T-cell (primary cell): ENCODE data around the gene RNF5. TPM values are rescaled to one million over a fixed set of nuclear protein-coding genes. Genes with fewer than 3 reads are reported as not detected.

Experiments
- ATAC-seq, 4 experiments: fragments of 200-7000 bp in 3 of 4; fragments of 150-1000 bp in 1 of 4; cut with Tn5 transposase; replicated peaks in 1 of 4; 1 replicate in 3 of 4; 2 replicates in 1 of 4; pipeline ENCODE4 v1.10.0; 2021; ENCODE audit warnings: moderate library complexity in 3 of 4, mild to moderate bottlenecking in 2 of 4, moderate number of reproducible peaks in 1 of 4
- CTCF ChIA-PET, 2 donors: fragments of 300-600 bp; sonication (Branson Sonifier 250); formaldehyde crosslinking; loops; one replicate each; lab custom pipeline; 2022; ENCODE audit warnings: antibody characterized with exemption in 2 of 2; lab: Charles Lee
- POLR2A ChIA-PET, 2 donors: fragments of 300-600 bp; sonication (Branson Sonifier 250); formaldehyde crosslinking; loops; one replicate each; lab custom pipeline; 2022; ENCODE audit warnings: antibody characterized with exemption in 2 of 2; lab: Charles Lee
- DNase-seq, 35 experiments: peaks; one replicate each; pipeline versions ENCODE4 v3.0.0 to v3.0.0-alpha.2; 2013 to 2023
- H3K27ac ChIP-seq: one replicate; pipeline ENCODE4 v1.5.1; 2013; ENCODE audit warnings: low read length
- H3K27me3 ChIP-seq, 2 experiments: replicated peaks in 1 of 2; 1 replicate in 1 of 2; 2 replicates in 1 of 2; pipeline versions ENCODE4 v1.6.1 to v1.7.0; 2013; ENCODE audit warnings: low read length in 1 of 2, mixed read lengths in 1 of 2; ENCODE audit not compliant: control insufficient read depth in 2 of 2, insufficient read depth in 2 of 2; ENCODE audit errors: extremely low read depth in 1 of 2
- H3K36me3 ChIP-seq, 2 donors: 1 replicate in 1 of 2; 2 replicates in 1 of 2; pipeline versions ENCODE4 v1.6.1 to v1.7.0; 2013; ENCODE audit warnings: low read length in 1 of 2; ENCODE audit not compliant: control insufficient read depth in 2 of 2, insufficient read depth in 1 of 2; ENCODE audit errors: extremely low read depth in 1 of 2
- H3K4me1 ChIP-seq, 2 experiments: 1 replicate in 1 of 2; 2 replicates in 1 of 2; pipeline versions ENCODE4 v1.6.1 to v1.7.0; 2013; ENCODE audit warnings: low read length in 2 of 2, mixed read lengths in 1 of 2; ENCODE audit not compliant: insufficient read depth in 2 of 2, control insufficient read depth in 1 of 2; ENCODE audit errors: extremely low read depth in 1 of 2
- H3K4me3 ChIP-seq, 2 donors: 1 replicate in 1 of 2; 2 replicates in 1 of 2; pipeline versions ENCODE4 v1.5.1 to v1.7.0; 2013; ENCODE audit warnings: mild to moderate bottlenecking in 2 of 2, low read length in 1 of 2, moderate library complexity in 1 of 2; ENCODE audit not compliant: control insufficient read depth in 1 of 2; ENCODE audit errors: extremely low read depth in 1 of 2
- H3K9me3 ChIP-seq: 2 replicates; pipeline ENCODE4 v1.7.0; 2013
- H3K27ac Mint-ChIP-seq, 2 donors: one replicate each; pipeline ENCODE4 v1.8.0; 2020 to 2021; ENCODE audit warnings: mild to moderate bottlenecking in 2 of 2, mixed read lengths in 2 of 2
- H3K27me3 Mint-ChIP-seq, 2 donors: one replicate each; pipeline ENCODE4 v1.8.0; 2021 to 2022; ENCODE audit warnings: mixed read lengths in 2 of 2
- H3K36me3 Mint-ChIP-seq: one replicate; pipeline ENCODE4 v1.8.0; 2021; ENCODE audit warnings: mixed read lengths
- H3K4me1 Mint-ChIP-seq, 3 donors: one replicate each; pipeline ENCODE4 v1.8.0; 2020 to 2022; ENCODE audit warnings: mixed read lengths in 3 of 3, mild to moderate bottlenecking in 1 of 3
- H3K4me3 Mint-ChIP-seq, 3 donors: one replicate each; pipeline ENCODE4 v1.8.0; 2020 to 2022; ENCODE audit warnings: mild to moderate bottlenecking in 3 of 3, mixed read lengths in 3 of 3, moderate library complexity in 3 of 3
- H3K9me3 Mint-ChIP-seq, 3 donors: one replicate each; pipeline ENCODE4 v1.8.0; 2020 to 2022; ENCODE audit warnings: mixed read lengths in 3 of 3
- WGBS: methylation state at CpG from one replicate; pipeline ENCODE4 v1.1.5; 2013; ENCODE audit warnings: missing lambda C conversion rate; ENCODE audit not compliant: insufficient coverage; 5-methylcytosine and 5-hydroxymethylcytosine counted together
- total RNA-seq, 35 experiments: library from RNA in 6 of 35; stranded (reverse) in 6 of 35; fragments of 120-200 nt in 1 of 35; gene quantifications; one replicate each; pipeline versions ENCODE4 v1.2.1 to v1.2.4 and lab custom pipeline; 2013 to 2026

Gene RNF5
- total RNA-seq, 5 donors from 2014 or later (not counting 1 experiment from before 2014, with no cell fraction given) = 23.6 to 49.3 (median 44.6) TPM

DNA sequence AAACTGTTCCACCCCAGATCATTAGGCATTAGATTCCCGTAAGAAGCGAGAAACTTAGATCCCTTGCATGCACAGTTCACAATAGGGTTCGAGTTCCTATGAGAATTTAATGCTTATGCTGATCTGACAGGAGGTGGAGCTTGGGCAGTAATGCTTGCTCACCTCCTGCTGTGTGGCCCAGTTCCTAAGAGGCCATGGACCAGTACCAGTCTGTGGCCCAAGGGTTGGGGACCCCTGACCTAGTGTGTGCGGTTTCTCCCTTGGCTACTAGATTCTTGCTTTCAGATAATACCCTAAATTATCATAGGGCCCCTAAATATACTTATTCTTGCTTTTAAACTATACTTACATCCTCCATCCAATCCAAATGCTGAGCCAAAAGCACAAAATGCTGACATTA lies 16.2 kb downstream of the RNF5 start:
- Mint-ChIP-seq H3K4me1 (peaks cover 27 to 39% (median 38%) of the 10 kb centered on the region in 3 donors), H3K36me3 (peaks cover 14% of the 10 kb centered on the region), H3K27ac (peak overlapping the region; percentile 99), H3K27me3 (no peaks in the 10 kb centered on the region), H3K4me3 (peak overlapping the region; percentile 96 to 97 (median 97)), H3K9me3 (no peaks in the 10 kb centered on the region)
- Histone ChIP-seq H3K27ac (peak overlapping the region; percentile 93), H3K9me3 (no peaks in the 10 kb centered on the region), H3K27me3 (peaks cover 0 to 3% of the 10 kb centered on the region in 2 experiments), H3K4me1 (peaks cover 24 to 54% of the 10 kb centered on the region in 2 experiments), H3K36me3 (peaks cover 0 to 8% of the 10 kb centered on the region in 2 donors), H3K4me3 (peak overlapping the region in 1 of 2 donors; percentile 91)
- DNase-seq = no peak
- WGBS = 100% methylated on average over 4 of the region's 4 CpGs
- POLR2A ChIA-PET = interaction anchor here in 1 of 2 donors (1.5 kb wide), 1 partner anchor 223 kb away, joined by 5 read pairs; the partner anchor contains the start of gene DXO
- ATAC-seq = no peak
- CTCF ChIA-PET = no interaction called here

DNA sequence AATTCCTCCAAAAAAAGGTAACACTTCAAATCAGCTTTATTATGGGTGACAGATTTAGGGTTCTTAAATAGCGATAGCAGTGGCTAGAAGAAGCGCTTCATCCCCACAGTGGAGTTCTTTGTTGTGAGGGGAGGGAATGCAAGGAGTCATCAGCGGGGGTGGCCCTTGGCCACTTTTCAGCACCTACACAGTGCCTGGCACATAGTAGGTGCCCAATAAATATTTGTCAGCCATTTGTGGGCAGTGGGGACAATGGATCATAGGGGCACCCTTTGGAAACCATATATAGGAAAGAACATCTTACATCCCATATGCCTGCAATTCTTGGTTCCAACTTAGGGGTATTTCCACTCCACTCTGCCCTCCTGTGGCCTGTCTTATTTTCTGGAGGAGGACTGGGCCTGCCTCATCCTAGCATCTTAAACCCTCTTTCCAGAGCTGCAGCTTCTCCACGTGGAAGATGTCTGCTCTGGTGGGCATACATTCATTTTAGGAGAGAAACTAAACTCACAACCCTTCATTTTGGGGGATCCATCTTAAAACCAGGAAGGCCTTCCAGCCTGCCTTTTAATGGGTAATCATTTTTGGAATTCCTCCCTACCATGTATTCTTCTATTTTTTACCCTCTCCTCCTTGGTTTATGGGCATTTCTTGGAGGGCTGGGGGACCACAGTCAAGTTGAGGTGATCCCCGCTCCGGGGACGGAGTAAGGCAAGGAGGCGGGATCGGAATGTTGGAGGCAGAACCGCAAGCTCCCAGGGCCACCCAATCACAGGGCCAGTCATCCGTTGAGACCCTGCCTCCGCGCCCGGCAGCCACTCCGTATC lies 16.8 kb downstream of the RNF5 start:
- H3K27me3 ChIP-seq = peaks cover 0 to 3% of the 10 kb centered on the region in 2 experiments
- H3K9me3 ChIP-seq = no peaks in the 10 kb centered on the region
- ChIA-PET CTCF (interaction anchor here in 1 of 2 donors (1.0 to 1.3 kb wide), 4 partner anchors 18 to 76 kb away, joined by 4 to 6 read pairs (median 4); partner anchors contain the start of gene ATF6B), POLR2A (interaction anchor here in 1 of 2 donors (0.7 to 1.5 kb wide), 3 partner anchors 223 to 1083 kb away, joined by 3 to 10 read pairs (median 5); partner anchors contain the start of genes DXO and TAP1)
- H3K4me3 Mint-ChIP-seq = peak overlapping the region; percentile 95 to 97 (median 95)
- peak in 7 of 35 experiments; percentile 15 to 66 (median 29) for DNase-seq
- peaks cover 24 to 51% of the 10 kb centered on the region in 2 experiments for H3K4me1 ChIP-seq
- H3K27me3 Mint-ChIP-seq = no peaks in the 10 kb centered on the region
- H3K36me3 ChIP-seq = peaks cover 0 to 8% of the 10 kb centered on the region in 2 donors
- H3K4me1 Mint-ChIP-seq = peaks cover 27 to 39% (median 37%) of the 10 kb centered on the region in 3 donors
- H3K27ac ChIP-seq = peak overlapping the region; percentile 93
- no peak for ATAC-seq
- H3K27ac Mint-ChIP-seq = peak overlapping the region; percentile 99
- H3K36me3 Mint-ChIP-seq = peaks cover 14% of the 10 kb centered on the region
- no peaks in the 10 kb centered on the region for H3K9me3 Mint-ChIP-seq
- WGBS = 0% methylated on average over 7 of the region's 15 CpGs
- peak overlapping the region; percentile 87 to 91 for H3K4me3 ChIP-seq

DNA sequence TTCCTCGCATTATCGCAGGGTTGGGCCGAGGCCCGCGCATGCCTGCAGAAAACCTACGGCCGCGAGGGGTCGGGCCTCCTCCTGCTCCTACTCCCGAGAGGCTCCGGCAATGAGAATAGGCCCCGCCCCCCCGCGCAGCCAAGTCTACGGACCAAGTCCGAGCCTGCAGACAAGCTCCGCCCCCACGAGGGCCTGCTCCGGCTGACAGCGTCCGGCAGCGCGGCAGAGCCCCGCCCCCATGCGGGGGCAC lies 17.4 kb downstream of the RNF5 start:
- Mint-ChIP-seq H3K36me3 (peaks cover 11% of the 10 kb centered on the region), H3K4me1 (peaks cover 27 to 39% (median 37%) of the 10 kb centered on the region in 3 donors), H3K4me3 (peak overlapping the region; percentile 95 to 97 (median 95)), H3K27ac (peak overlapping the region; percentile 99), H3K27me3 (no peaks in the 10 kb centered on the region), H3K9me3 (no peaks in the 10 kb centered on the region)
- H3K4me1 ChIP-seq = peaks cover 24 to 51% of the 10 kb centered on the region in 2 experiments
- ChIA-PET CTCF (interaction anchor here in 1 of 2 donors (1.0 to 1.3 kb wide), 4 partner anchors 18 to 77 kb away, joined by 4 to 6 read pairs (median 4); partner anchors contain the start of gene ATF6B), POLR2A (interaction anchor here (0.5 to 1.5 kb wide), 4 partner anchors 224 to 1082 kb away, joined by 3 to 10 read pairs (median 4); partner anchors contain the start of genes DXO (in 1 of the 2) and TAP1 (in 1 of the 2))
- peak overlapping the region; percentile 93 for H3K27ac ChIP-seq
- 0% methylated on average over 25 of the region's 25 CpGs for WGBS
- peak overlapping the region; percentile 87 to 91 for H3K4me3 ChIP-seq
- H3K27me3 ChIP-seq = peaks cover 0 to 3% of the 10 kb centered on the region in 2 experiments
- peaks cover 0 to 8% of the 10 kb centered on the region in 2 donors for H3K36me3 ChIP-seq
- H3K9me3 ChIP-seq = no peaks in the 10 kb centered on the region
- ATAC-seq = peak; percentile 80 to 83 (median 82)
- peak; percentile 92 to 100 (median 97) for DNase-seq

DNA sequence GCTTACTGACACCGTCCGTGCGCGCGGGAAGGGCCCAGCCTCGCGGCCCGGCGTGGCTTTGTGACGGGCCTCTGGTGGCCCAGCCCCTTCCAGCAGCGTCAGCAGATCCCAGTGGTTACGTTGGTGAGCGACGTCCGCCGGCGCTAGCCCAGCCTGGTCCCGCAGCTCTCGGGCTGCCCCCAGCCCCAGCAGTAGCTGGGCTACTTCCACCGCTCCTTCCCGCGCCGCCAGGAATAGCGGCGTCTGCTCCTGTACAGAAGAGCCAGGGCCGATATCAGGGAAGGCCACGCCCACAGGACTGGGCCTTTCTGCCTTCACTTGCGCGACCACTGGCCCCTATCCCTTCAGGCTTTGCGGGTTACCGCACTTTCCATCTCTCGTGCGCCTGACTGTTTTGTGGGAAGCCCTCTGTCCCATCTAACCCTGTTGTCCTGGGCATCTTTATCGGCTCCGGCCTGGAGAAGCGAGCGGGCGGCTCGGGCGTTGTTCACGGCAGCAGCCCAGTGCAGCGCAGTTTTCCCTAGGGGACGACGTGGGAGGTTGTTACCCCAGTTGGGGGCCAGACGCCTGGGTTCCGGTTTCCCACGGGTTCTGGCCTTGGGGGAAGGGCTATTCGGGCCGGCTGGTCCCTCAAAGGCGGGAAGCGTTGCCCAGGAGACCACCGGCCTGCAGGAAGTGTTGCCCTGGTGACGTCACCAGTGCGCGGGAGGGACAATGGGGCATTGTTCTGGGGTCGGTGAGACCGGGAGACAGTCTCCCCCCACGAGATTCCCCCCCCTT lies 17.9 kb downstream of the RNF5 start:
- H3K4me3 ChIP-seq = peak overlapping the region; percentile 87 to 91
- peaks cover 27 to 37% (median 34%) of the 10 kb centered on the region in 3 donors for H3K4me1 Mint-ChIP-seq
- peak overlapping the region; percentile 95 to 97 (median 95) for H3K4me3 Mint-ChIP-seq
- CTCF ChIA-PET = interaction anchor here in 1 of 2 donors (1.0 to 1.3 kb wide), 4 partner anchors 19 to 77 kb away, joined by 4 to 6 read pairs (median 4); partner anchors contain the start of gene ATF6B
- peaks cover 0 to 9% of the 10 kb centered on the region in 2 experiments for H3K27me3 ChIP-seq
- no peaks in the 10 kb centered on the region for H3K9me3 ChIP-seq
- WGBS = under 1% methylated on average over 51 of the region's 58 CpGs
- DNase-seq = peak in 27 of 35 experiments; percentile 21 to 74 (median 37)
- H3K27ac ChIP-seq = peak overlapping the region; percentile 98
- POLR2A ChIA-PET = interaction anchor here (0.5 to 1.5 kb wide), 5 partner anchors 61 to 1081 kb away, joined by 3 to 10 read pairs (median 5); partner anchors contain the start of genes DXO (in 1 of the 2) and TAP1 (in 1 of the 2)
- peaks cover 0 to 4% of the 10 kb centered on the region in 2 donors for H3K36me3 ChIP-seq
- H3K27ac Mint-ChIP-seq = peak overlapping the region; percentile 99
- peaks cover 24 to 47% of the 10 kb centered on the region in 2 experiments for H3K4me1 ChIP-seq
- peaks cover 9% of the 10 kb centered on the region for H3K36me3 Mint-ChIP-seq
- peak in 3 of 4 experiments; percentile 79 to 83 (median 80) for ATAC-seq
- H3K27me3 Mint-ChIP-seq = peaks cover 0 to under 1% of the 10 kb centered on the region in 2 donors
- H3K9me3 Mint-ChIP-seq = no peaks in the 10 kb centered on the region

DNA sequence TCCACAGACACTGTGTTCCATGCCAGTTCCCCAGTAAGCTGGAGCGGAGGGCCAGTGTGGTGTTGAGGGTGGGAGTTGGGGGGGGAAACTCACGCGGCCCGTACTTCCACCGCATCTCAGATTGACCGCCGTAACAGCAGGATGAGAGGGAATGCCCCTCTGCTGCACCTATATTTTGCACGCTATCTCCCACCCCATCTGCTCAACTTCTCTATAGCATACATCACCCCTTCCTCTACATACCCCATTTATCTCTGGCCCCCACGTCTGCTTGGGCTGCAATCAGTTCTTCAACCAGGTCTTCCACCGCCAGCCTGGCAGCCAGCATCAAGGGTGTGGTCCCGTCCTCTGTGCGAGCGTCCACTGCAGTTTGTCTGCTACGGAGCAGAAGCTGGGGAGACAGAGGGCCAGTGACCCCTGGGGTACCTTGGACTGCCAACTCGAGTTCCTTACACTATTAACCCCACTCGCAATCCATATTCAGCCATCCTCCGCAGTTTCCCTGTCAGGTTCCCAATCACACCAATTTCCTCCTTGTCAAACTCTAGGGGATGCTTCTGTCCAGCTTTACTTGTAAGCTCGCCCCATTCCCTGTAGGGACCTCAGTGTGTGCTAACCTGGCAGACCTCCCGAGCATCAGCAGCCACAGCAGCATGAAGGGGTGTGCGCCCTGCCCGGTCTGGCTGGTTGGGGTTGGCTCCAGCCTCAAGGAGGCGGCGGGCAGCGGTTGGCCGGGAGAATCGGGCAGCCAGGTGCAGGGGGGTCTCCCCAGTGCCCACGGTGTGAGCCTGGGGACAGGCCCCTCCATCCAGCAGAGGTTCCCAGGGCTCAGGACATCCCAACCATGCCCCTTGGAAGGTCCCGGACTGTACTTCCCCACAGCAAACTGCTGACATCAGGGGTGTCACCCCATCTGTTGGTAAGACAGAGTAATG lies 18.7 kb downstream of the RNF5 start:
- 84% methylated on average over 17 of the region's 28 CpGs for WGBS
- Mint-ChIP-seq H3K4me3 (peak overlapping the region; percentile 95 to 97 (median 95)), H3K27ac (peak overlapping the region; percentile 99), H3K9me3 (no peaks in the 10 kb centered on the region), H3K27me3 (peaks cover 0 to 2% of the 10 kb centered on the region in 2 donors), H3K4me1 (peaks cover 27 to 35% (median 31%) of the 10 kb centered on the region in 3 donors), H3K36me3 (peaks cover under 1% of the 10 kb centered on the region)
- peak in 2 of 35 experiments; percentile 20 to 35 for DNase-seq
- CTCF ChIA-PET = interaction anchor here in 1 of 2 donors (0.6 kb wide), 1 partner anchor 48 kb away, joined by 3 read pairs; no protein-coding TSS in a partner anchor
- peak overlapping the region; percentile 98 for H3K27ac ChIP-seq
- ATAC-seq = no peak
- H3K36me3 ChIP-seq = no peaks in the 10 kb centered on the region
- POLR2A ChIA-PET = interaction anchor here (0.6 to 0.9 kb wide), 4 partner anchors 62 to 775 kb away, joined by 3 to 6 read pairs (median 5); no protein-coding TSS in a partner anchor
- peak overlapping the region; percentile 87 to 91 for H3K4me3 ChIP-seq
- peaks cover 24 to 43% of the 10 kb centered on the region in 2 experiments for H3K4me1 ChIP-seq
- peaks cover 0 to 16% of the 10 kb centered on the region in 2 experiments for H3K27me3 ChIP-seq
- no peaks in the 10 kb centered on the region for H3K9me3 ChIP-seq
